Measurements from ENCODE around the gene ORC5. TPM values are rescaled to one million over a fixed set of nuclear protein-coding genes. Genes with fewer than 3 reads are reported as not detected.

The ORC5 gene
- total RNA-seq, 3 donors from 2014 or later = 13.3 to 29.9 (median 26.5) TPM

GRCh38 chr7:104089612-104090011 lies 118.2 kb downstream of the ORC5 start:
- Histone ChIP-seq H3K9me3 (no peaks in the 10 kb centered on the region), H3K27me3 (no peaks in the 10 kb centered on the region), H3K4me1 (no peaks in the 10 kb centered on the region), H3K27ac (no peak overlapping the region), H3K36me3 (no peaks in the 10 kb centered on the region), H3K4me3 (no peak overlapping the region)
- DNase-seq (ENCODE audit: low spot score in 2 of 2) = no peak
- no peak for TF ChIP-seq POLR2A (IDR thresholded peaks at IDR 0.05)
- no peak for TF ChIP-seq POLR2AphosphoS5 (IDR thresholded peaks at IDR 0.05)
- TF ChIP-seq CTCF (IDR thresholded peaks at IDR 0.05) = no peak
- intact Hi-C loops (cut with DNase I; ENCODE audit: low total_unique reads) = no loop called here

- no peak overlapping the region for H3K27ac ChIP-seq
- no peaks in the 10 kb centered on the region for H3K4me1 ChIP-seq
- H3K27me3 ChIP-seq = no peaks in the 10 kb centered on the region
- H3K9me3 ChIP-seq = no peaks in the 10 kb centered on the region
- DNase-seq (ENCODE audit: low spot score in 2 of 2) = no peak
- TF ChIP-seq CTCF (IDR thresholded peaks at IDR 0.05) (no peak), POLR2AphosphoS5 (IDR thresholded peaks at IDR 0.05) (no peak), POLR2A (IDR thresholded peaks at IDR 0.05) (no peak)
- intact Hi-C loops (cut with DNase I; ENCODE audit: low total_unique reads) = no loop called here
- H3K36me3 ChIP-seq = no peaks in the 10 kb centered on the region
- H3K4me3 ChIP-seq = no peak overlapping the region
Measured at GRCh38 chr7:104089061-104089460, 118.8 kb downstream of the ORC5 start.

Other genes starting within 250 kb of the ORC5 start
- gene RELN, start 218.4 kb downstream of the ORC5 start, total RNA-seq = 1 to 10 TPM; 3.0 to 9.8 (median 4.5) TPM
- not detected for gene LHFPL3, start 120.6 kb upstream of the ORC5 start, total RNA-seq